ENCODE data around the gene TMCC1.

Gene TMCC1

DNA sequence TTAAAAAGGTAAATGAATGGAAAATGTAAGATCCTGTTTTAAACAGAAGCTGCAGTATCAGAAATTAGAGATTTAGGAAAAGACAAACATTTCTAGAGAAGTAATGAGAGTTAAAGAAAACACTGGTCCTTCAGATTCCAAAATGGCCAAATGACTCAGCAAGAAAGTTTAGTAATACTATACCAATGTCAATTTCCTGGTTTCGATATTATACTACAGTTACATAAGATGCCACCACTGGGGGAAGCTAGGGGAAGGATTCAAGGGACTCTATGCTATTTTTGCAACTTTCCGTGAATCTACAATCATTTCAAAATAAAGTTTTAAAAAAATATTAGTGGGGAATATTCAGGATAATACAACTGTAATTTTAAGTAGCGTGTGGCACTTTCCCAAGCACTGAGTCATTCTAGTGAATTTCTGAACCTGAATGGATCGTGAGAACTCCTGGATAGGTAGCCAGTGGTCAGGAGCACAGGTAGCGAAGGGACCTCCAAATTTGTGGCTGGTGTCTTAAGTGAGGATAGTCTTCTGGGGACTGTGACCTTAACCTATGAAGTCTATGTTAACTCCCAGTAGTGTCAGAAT is 37.6 kb downstream of the TMCC1 start:
- no peak for TF ChIP-seq POLR2AphosphoS5 (IDR thresholded peaks at IDR 0.05; ENCODE audit: low read depth, low read length)
- no peak for TF ChIP-seq SIN3A (IDR thresholded peaks at IDR 0.05; ENCODE audit: borderline replicate concordance, insufficient read depth, low read length)
- no peak for TF ChIP-seq FOXP2 (optimal IDR thresholded peaks at IDR 0.05; ENCODE audit: borderline replicate concordance, extremely low read depth, extremely low read length, insufficient read depth)
- TF ChIP-seq, protein P1, sequence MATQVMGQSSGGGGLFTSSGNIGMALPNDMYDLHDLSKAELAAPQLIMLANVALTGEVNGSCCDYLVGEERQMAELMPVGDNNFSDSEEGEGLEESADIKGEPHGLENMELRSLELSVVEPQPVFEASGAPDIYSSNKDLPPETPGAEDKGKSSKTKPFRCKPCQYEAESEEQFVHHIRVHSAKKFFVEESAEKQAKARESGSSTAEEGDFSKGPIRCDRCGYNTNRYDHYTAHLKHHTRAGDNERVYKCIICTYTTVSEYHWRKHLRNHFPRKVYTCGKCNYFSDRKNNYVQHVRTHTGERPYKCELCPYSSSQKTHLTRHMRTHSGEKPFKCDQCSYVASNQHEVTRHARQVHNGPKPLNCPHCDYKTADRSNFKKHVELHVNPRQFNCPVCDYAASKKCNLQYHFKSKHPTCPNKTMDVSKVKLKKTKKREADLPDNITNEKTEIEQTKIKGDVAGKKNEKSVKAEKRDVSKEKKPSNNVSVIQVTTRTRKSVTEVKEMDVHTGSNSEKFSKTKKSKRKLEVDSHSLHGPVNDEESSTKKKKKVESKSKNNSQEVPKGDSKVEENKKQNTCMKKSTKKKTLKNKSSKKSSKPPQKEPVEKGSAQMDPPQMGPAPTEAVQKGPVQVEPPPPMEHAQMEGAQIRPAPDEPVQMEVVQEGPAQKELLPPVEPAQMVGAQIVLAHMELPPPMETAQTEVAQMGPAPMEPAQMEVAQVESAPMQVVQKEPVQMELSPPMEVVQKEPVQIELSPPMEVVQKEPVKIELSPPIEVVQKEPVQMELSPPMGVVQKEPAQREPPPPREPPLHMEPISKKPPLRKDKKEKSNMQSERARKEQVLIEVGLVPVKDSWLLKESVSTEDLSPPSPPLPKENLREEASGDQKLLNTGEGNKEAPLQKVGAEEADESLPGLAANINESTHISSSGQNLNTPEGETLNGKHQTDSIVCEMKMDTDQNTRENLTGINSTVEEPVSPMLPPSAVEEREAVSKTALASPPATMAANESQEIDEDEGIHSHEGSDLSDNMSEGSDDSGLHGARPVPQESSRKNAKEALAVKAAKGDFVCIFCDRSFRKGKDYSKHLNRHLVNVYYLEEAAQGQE (IDR thresholded peaks at IDR 0.05; ENCODE audit: insufficient read depth in 1 of 2, low read depth in 2 of 2, low read length in 2 of 2) = no peak
- no peak for TF ChIP-seq TAF1 (IDR thresholded peaks at IDR 0.05; ENCODE audit: borderline replicate concordance, insufficient read depth, low read length)

DNA sequence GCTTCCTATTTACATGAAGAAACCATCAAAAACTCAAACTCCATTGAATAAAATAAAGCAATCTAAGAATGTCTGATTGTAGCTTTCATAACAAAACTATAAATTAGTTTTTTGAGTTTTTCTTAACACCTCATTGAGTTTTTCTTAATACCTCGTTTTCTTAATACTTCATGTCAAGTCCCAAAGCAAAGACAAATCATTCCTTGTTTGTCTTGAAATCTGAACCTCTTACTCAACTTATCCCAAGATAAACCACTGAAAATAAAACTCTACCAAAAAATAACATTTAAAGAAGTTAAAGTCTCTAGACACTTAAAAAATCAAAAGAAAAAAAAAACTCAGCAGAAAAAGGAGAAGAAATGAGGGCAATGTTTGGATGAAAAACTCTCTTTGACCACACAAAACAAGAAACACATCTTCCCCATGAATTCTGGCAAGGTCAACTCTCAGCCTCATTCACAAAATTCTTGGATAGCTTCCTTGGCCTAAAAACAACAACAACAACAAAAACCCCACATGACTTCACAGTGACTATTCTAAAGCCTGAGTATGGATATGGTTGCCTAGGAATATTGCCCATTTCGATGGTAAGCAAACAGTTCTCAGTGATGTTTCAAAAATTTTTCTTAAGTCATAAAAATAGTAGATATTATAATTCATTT is 38.2 kb downstream of the TMCC1 start:
- TF ChIP-seq SIN3A (IDR thresholded peaks at IDR 0.05; ENCODE audit: borderline replicate concordance, insufficient read depth, low read length) = no peak
- TF ChIP-seq FOXP2 (optimal IDR thresholded peaks at IDR 0.05; ENCODE audit: borderline replicate concordance, extremely low read depth, extremely low read length, insufficient read depth) = no peak
- TF ChIP-seq TAF1 (IDR thresholded peaks at IDR 0.05; ENCODE audit: borderline replicate concordance, insufficient read depth, low read length) = no peak
- TF ChIP-seq POLR2AphosphoS5 (IDR thresholded peaks at IDR 0.05; ENCODE audit: low read depth, low read length) = no peak
- TF ChIP-seq, protein P1 (IDR thresholded peaks at IDR 0.05; ENCODE audit: insufficient read depth in 1 of 2, low read depth in 2 of 2, low read length in 2 of 2) = no peak

DNA sequence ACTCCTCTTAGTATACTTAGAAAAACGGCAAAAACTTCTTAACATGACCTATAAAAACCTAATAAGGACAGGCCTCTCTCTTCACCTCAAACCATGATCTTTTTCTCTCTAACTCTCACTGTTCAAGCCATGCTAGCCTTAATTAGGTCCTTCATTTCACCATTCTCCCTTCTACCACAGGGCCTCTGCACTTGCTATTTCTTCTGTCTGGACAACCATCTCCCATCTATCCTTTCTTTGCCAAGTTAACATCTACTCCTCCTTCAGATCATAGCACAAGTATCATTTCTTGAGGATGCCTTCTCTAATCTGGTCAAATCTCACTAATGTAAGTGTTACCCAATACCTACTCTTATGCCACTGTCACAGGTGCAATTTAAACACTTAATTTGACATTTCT is 39.1 kb downstream of the TMCC1 start:
- TF ChIP-seq FOXP2 (optimal IDR thresholded peaks at IDR 0.05; ENCODE audit: borderline replicate concordance, extremely low read depth, extremely low read length, insufficient read depth) = no peak
- TF ChIP-seq, protein P1 (IDR thresholded peaks at IDR 0.05; ENCODE audit: insufficient read depth in 1 of 2, low read depth in 2 of 2, low read length in 2 of 2) = no peak
- TF ChIP-seq TAF1 (IDR thresholded peaks at IDR 0.05; ENCODE audit: borderline replicate concordance, insufficient read depth, low read length) = no peak
- TF ChIP-seq POLR2AphosphoS5 (IDR thresholded peaks at IDR 0.05; ENCODE audit: low read depth, low read length) = no peak
- no peak for TF ChIP-seq SIN3A (IDR thresholded peaks at IDR 0.05; ENCODE audit: borderline replicate concordance, insufficient read depth, low read length)

DNA sequence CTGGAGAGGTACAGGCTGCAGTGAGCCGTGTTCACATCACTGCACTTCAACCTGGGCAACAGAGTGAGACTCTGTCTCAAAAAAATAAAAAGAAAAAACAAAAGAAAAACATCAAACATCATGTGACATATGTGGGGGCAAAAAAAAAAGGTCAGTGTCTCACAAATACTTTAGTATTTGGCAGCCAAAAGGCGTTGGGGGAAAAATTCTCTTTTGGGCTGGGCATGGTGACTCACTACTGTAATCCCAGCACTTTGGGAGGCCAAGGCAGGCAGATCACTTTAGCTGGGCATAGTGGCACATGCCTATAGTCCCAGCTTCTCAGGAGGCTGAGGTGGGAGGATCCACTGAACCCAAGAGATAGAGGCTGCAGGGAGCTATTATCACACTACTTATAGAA is 47.6 kb downstream of the TMCC1 start:
- no peak for TF ChIP-seq TAF1 (IDR thresholded peaks at IDR 0.05; ENCODE audit: borderline replicate concordance, insufficient read depth, low read length)
- TF ChIP-seq FOXP2 (optimal IDR thresholded peaks at IDR 0.05; ENCODE audit: borderline replicate concordance, extremely low read depth, extremely low read length, insufficient read depth) = no peak
- no peak for TF ChIP-seq SIN3A (IDR thresholded peaks at IDR 0.05; ENCODE audit: borderline replicate concordance, insufficient read depth, low read length)
- TF ChIP-seq POLR2AphosphoS5 (IDR thresholded peaks at IDR 0.05; ENCODE audit: low read depth, low read length) = no peak
- TF ChIP-seq, protein P1 (IDR thresholded peaks at IDR 0.05; ENCODE audit: insufficient read depth in 1 of 2, low read depth in 2 of 2, low read length in 2 of 2) = no peak
